HEK293T (cell line): ENCODE data around the gene KLLN.
"Not testable (repeated sequence)": the region's sequence is repeated elsewhere in the genome, so short reads cannot be mapped to it uniquely, and the experiment has no call there.

ENCODE experiments used
- CTCF ChIA-PET: fragments of 350-600 bp; formaldehyde crosslinking; extraction: SDS; loops from one replicate; lab custom pipeline; 2021; ENCODE audit warnings: antibody characterized with exemption, inconsistent platforms; lab: Yijun Ruan, JAX
- POLR2A ChIA-PET: fragments of 350-600 bp; formaldehyde crosslinking; extraction: SDS; loops from one replicate; lab custom pipeline; 2020; ENCODE audit warnings: antibody characterized with exemption, inconsistent platforms; lab: Yijun Ruan, JAX
- DNase-seq: peaks from one replicate; pipeline ENCODE4 v3.0.0; 2012; ENCODE audit warnings: mixed read lengths; ENCODE audit errors: extremely low spot score
- ARNT ChIP-seq: fragments of 450-650 bp; IDR thresholded peaks from 2 replicates; pipeline ENCODE4 v1.6.1; 2017; ENCODE audit warnings: mild to moderate bottlenecking
- BHLHE40 ChIP-seq: fragments of 450-650 bp; IDR thresholded peaks from 2 replicates; pipeline ENCODE4 v1.6.1; 2016; ENCODE audit warnings: mild to moderate bottlenecking, moderate library complexity, borderline replicate concordance
- CTBP1 ChIP-seq: fragments of 450-650 bp; IDR thresholded peaks from 2 replicates; pipeline ENCODE4 v1.6.1; 2016; ENCODE audit warnings: borderline replicate concordance
- ELF4 ChIP-seq: fragments of 450-650 bp; IDR thresholded peaks from 2 replicates; pipeline ENCODE4 v1.6.1; 2017; ENCODE audit warnings: antibody characterized with exemption
- FOXA1 ChIP-seq: fragments of 450-650 bp; IDR thresholded peaks from 2 replicates; pipeline ENCODE4 v1.6.1; 2016; ENCODE audit warnings: mild to moderate bottlenecking
- FOXK2 ChIP-seq: fragments of 450-650 bp; IDR thresholded peaks from 2 replicates; pipeline ENCODE4 v1.6.1; 2016; ENCODE audit warnings: mild to moderate bottlenecking
- FOXM1 ChIP-seq: fragments of 450-650 bp; IDR thresholded peaks from 2 replicates; pipeline ENCODE4 v1.6.1; 2017; ENCODE audit warnings: mild to moderate bottlenecking, borderline replicate concordance
- HDGF ChIP-seq: fragments of 450-650 bp; IDR thresholded peaks from 2 replicates; pipeline ENCODE4 v1.6.1; 2017; ENCODE audit warnings: antibody characterized with exemption, borderline replicate concordance
- L3MBTL2 ChIP-seq: fragments of 450-650 bp; conservative IDR thresholded peaks from 2 replicates; pipeline ENCODE4 v1.6.1; 2016; ENCODE audit warnings: mild to moderate bottlenecking
- LEF1 ChIP-seq: fragments of 450-650 bp; IDR thresholded peaks from 2 replicates; pipeline ENCODE4 v1.6.1; 2017; ENCODE audit warnings: mild to moderate bottlenecking, borderline replicate concordance
- NFRKB ChIP-seq: fragments of 450-650 bp; IDR thresholded peaks from 2 replicates; pipeline ENCODE4 v1.6.1; 2016; ENCODE audit warnings: mild to moderate bottlenecking, moderate library complexity
- SP1 ChIP-seq: fragments of 450-650 bp; IDR thresholded peaks from 2 replicates; pipeline ENCODE4 v1.6.1; 2017
- SUZ12 ChIP-seq: fragments of 450-650 bp; IDR thresholded peaks from 2 replicates; pipeline ENCODE4 v1.6.1; 2016; ENCODE audit warnings: mild to moderate bottlenecking
- TARDBP ChIP-seq: fragments of 450-650 bp; IDR thresholded peaks from 2 replicates; pipeline ENCODE4 v1.6.1; 2016
- ZNF384 ChIP-seq: fragments of 450-650 bp; IDR thresholded peaks from 2 replicates; pipeline ENCODE4 v1.6.1; 2016
- TF ChIP-seq, protein P1 (sequence below): fragments of 450-650 bp; IDR thresholded peaks from 2 replicates; pipeline ENCODE4 v1.6.1; 2016

The KLLN gene

DNA sequence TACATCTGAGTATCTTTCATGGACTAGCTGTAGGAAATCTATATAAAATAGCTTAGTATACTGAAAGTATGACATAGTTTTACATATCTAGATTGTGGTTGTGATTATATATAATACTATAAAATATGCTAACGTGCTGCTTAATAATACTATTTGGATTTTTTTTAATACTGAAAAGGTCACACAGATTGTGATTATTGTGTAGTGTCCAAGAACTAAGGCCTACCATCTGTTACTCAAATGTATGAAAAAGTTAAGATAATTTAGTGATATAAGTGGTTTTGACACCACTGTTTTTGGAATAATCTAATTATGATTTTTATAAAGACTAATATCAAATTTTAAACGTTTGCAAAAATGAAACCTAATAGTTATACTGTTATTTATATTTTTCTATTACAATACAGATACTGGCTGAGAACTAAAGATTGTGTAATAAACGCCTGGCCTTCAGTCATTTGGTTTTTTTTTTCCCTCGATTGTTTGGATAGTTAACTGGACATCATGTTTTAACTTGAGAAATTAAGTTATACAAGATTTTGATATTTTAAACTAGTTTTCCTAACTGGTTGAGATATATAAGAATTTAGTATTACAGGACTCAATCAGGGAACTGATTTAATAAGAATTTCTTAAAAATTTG, 12.7 kb upstream of the KLLN start:
- TF ChIP-seq LEF1, result no peak
- no peak for TF ChIP-seq SP1
- TF ChIP-seq FOXM1, result no peak
- TF ChIP-seq ZNF384, result no peak
- no peak for TF ChIP-seq SUZ12
- TF ChIP-seq L3MBTL2, result no peak
- TF ChIP-seq FOXK2, result no peak
- no peak for TF ChIP-seq NFRKB
- no peak for TF ChIP-seq BHLHE40
- TF ChIP-seq HDGF, result no peak
- no peak for TF ChIP-seq FOXA1
- no peak for TF ChIP-seq ARNT
- no peak for TF ChIP-seq ELF4
- TF ChIP-seq CTBP1, result no peak
- TF ChIP-seq, protein P1, sequence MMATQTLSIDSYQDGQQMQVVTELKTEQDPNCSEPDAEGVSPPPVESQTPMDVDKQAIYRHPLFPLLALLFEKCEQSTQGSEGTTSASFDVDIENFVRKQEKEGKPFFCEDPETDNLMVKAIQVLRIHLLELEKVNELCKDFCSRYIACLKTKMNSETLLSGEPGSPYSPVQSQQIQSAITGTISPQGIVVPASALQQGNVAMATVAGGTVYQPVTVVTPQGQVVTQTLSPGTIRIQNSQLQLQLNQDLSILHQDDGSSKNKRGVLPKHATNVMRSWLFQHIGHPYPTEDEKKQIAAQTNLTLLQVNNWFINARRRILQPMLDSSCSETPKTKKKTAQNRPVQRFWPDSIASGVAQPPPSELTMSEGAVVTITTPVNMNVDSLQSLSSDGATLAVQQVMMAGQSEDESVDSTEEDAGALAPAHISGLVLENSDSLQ, result no peak
- CTCF ChIA-PET, result no interaction called here
- DNase-seq, result no peak
- POLR2A ChIA-PET, result interaction anchor here (1.7 kb wide), 1 partner anchor 11 kb away, joined by 4 read pairs; no protein-coding TSS in a partner anchor

DNA sequence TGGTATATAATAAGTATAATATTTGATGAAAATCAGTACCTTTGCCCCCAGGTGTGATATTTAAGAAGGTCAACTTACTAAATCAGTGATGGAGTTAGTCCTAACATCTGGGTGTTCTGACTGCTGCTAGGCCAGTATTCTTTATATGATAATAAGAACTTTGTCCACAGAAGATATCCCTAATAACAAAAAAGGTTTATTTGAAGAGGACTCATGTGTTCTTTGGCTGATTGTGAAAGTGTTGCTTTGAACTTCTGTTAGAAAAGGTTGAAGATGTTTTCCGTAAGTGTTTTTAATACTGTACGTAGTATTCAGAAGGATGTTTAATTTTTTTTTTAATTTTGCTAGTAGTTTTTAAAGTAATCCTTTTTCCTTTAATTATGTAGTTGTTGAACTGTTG, 10.3 kb upstream of the KLLN start:
- ChIA-PET POLR2A (interaction anchor here (0.6 to 1.1 kb wide), 2 partner anchors 10 to 243 kb away, joined by 3 to 4 read pairs; partner anchors contain the start of gene PTEN), CTCF (interaction anchor here (0.6 kb wide), 1 partner anchor 179 kb away, joined by 3 read pairs; no protein-coding TSS in a partner anchor)
- no peak for DNase-seq
- TF ChIP-seq ELF4, result no peak
- TF ChIP-seq SP1, result no peak
- no peak for TF ChIP-seq FOXA1

DNA sequence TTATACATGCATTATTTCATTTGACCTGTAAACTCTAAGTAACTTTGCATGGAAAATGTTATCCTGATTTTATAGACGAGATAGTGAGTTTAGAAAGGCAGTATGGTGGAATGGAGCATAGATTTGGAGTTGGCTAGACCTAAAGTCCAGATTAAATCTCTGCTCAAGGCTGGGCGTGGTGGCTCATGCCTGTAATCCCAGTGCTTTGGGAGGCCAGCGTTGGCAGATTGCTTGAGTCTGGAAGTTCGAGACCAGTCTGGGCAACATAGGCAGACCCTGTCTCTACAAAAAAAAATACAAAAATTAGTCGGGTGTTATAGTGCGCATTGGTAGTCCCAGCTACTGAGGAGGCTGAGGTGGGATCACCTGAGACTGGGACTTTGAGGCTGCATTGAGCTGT, 9.5 kb upstream of the KLLN start:
- ChIA-PET POLR2A (interaction anchor here (1.1 kb wide), 1 partner anchor 9 kb away, joined by 4 read pairs; the partner anchor contains the start of gene PTEN), CTCF (interaction anchor here (0.6 kb wide), 1 partner anchor 180 kb away, joined by 3 read pairs; no protein-coding TSS in a partner anchor)
- TF ChIP-seq L3MBTL2 (no peak), CTBP1 (no peak), BHLHE40 (no peak), FOXK2 (no peak), NFRKB (no peak), ARNT (no peak), SUZ12 (no peak), TARDBP (no peak), ELF4 (no peak), HDGF (no peak), ZNF384 (no peak), SP1 (no peak)
- no peak for DNase-seq

DNA sequence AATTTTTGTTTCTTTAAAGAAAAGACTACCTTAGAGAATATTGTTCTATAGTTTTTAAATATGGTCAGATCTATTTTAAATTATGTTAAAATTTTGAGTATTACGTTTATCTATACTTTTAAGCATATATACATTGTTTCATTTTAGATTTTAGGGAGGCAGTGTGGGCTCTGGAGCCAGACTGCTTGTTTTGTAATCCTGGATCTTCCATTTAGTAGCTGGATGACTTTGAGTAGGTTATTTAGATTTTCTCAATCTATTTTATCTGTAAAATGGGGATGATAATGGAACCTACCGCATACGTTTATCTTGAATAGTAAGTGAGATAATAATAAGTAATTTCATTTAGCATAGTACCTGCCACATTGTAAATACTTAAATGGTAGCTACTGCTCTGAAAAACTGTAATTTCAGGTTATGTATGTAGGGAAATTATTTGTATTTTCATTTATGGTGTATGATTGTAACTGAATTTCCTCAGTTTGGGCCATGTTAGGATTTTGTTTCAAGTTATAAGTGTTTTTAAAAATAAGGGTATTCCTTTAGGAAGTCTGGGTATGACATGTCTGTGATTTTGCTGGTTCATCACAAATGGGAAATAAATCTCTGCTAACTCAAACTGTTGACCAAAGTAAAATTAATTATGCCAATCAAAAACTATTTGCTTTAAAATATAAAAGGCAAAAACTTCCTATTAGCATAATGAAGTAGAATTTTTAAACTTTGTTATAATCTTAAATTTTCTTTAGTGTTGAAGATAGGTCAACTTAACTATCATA, 6.6 kb upstream of the KLLN start:
- ChIA-PET POLR2A (interaction anchor here (1.2 kb wide), 1 partner anchor 8 kb away, joined by 4 read pairs; no protein-coding TSS in a partner anchor), CTCF (interaction anchor here (0.7 kb wide), 1 partner anchor 91 kb away, joined by 4 read pairs; no protein-coding TSS in a partner anchor)
- TF ChIP-seq CTBP1, result no peak

DNA sequence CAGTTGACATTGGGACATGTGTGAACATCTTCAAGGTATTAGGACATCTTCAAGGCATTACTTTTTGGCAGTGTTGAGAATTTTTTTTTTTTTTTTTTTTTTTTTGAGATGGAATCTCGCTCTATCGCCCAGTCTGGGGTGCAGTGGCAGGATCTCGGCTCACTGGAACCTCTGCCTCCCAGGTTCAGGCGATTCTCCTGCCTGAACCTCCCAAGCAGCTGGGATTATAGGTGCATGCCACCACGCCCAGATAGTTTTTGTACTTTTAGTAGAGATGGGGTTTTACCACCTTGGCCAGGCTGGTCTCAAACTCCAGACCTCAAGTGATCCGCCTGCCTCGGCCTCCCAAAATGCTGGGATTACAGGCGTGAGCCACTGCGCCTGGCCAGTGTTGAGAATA, 5.8 kb upstream of the KLLN start:
- peak; percentile 47; the same call in 1 of the 2 replicates for TF ChIP-seq ZNF384
- CTCF ChIA-PET, DNase-seq, POLR2A ChIA-PET: not testable (repeated sequence)

More for the DNA sequence above, 6.6 kb upstream of the KLLN start:
- no peak for DNase-seq

DNA sequence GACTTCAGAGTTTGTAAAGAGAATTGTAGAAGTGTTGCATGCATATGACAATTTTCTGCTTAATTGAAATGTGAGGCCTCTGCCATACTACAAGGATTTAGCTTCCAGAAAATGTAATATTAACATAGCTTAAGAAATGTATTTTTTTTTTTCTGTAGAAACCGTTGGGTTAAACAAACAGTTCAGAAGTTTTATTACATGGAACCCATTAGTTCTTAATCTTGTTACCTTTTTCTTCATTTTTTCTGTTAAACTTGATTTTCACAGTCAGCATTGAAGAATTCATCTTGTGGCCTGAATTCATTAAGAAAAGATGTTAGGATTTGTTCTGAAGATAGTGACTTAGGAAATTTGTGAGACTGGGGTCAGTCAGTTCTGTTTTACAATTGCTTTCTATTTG, 4.9 kb upstream of the KLLN start:
- POLR2A ChIA-PET, result interaction anchor here (0.5 kb wide), 1 partner anchor 209 kb away, joined by 3 read pairs; no protein-coding TSS in a partner anchor
- TF ChIP-seq ARNT (no peak), L3MBTL2 (no peak), NFRKB (no peak), FOXM1 (no peak), BHLHE40 (no peak)
- TF ChIP-seq, protein P1, result no peak
- CTCF ChIA-PET, result no interaction called here
- DNase-seq, result no peak

DNA sequence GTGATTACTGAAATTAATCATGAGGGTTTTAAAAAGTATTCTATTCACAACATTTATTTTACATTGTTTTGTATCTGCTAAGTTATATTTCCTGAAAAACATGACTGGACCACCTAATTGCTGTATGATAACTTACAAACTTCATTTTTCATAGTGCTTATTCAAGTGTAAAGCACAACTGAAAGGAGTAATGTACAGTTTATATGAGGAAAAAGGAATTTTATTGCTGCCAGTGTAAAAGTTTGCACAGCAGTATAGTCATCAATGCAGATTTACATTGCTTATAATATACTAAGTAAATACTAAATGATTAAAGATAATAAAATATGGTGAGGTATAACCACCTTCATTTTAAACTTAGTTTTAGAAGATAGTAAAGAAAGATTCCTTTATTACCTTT, 4.1 kb upstream of the KLLN start:
- ChIA-PET CTCF (no interaction called here), POLR2A (no interaction called here)
- TF ChIP-seq SUZ12 (no peak), ARNT (no peak), FOXM1 (no peak), BHLHE40 (no peak), NFRKB (no peak), SP1 (no peak), TARDBP (no peak), CTBP1 (no peak), FOXK2 (no peak), LEF1 (no peak), ZNF384 (no peak), L3MBTL2 (no peak), ELF4 (no peak), HDGF (no peak), FOXA1 (no peak)
- TF ChIP-seq, protein P1, result no peak
- DNase-seq, result no peak
